Epithelial cell of esophagus (primary cell): ENCODE measurements around the gene ZFY.

Experiments used
- DNase-seq: peaks from one replicate; pipeline ENCODE4 v3.0.0; 2010; ENCODE audit warnings: low read depth
- H3K4me3 ChIP-seq: 2 replicates; pipeline ENCODE4 v1.5.1; 2011; ENCODE audit warnings: mild to moderate bottlenecking, low read length, control low read depth
- TF ChIP-seq, protein P1 (sequence below): IDR thresholded peaks from 2 replicates; pipeline ENCODE4 v1.5.1; 2011; ENCODE audit warnings: low read depth, mild to moderate bottlenecking, low read length, control low read depth, inconsistent platforms; ENCODE audit not compliant: insufficient read depth; ENCODE audit errors: missing control alignments

The ZFY gene

DNA sequence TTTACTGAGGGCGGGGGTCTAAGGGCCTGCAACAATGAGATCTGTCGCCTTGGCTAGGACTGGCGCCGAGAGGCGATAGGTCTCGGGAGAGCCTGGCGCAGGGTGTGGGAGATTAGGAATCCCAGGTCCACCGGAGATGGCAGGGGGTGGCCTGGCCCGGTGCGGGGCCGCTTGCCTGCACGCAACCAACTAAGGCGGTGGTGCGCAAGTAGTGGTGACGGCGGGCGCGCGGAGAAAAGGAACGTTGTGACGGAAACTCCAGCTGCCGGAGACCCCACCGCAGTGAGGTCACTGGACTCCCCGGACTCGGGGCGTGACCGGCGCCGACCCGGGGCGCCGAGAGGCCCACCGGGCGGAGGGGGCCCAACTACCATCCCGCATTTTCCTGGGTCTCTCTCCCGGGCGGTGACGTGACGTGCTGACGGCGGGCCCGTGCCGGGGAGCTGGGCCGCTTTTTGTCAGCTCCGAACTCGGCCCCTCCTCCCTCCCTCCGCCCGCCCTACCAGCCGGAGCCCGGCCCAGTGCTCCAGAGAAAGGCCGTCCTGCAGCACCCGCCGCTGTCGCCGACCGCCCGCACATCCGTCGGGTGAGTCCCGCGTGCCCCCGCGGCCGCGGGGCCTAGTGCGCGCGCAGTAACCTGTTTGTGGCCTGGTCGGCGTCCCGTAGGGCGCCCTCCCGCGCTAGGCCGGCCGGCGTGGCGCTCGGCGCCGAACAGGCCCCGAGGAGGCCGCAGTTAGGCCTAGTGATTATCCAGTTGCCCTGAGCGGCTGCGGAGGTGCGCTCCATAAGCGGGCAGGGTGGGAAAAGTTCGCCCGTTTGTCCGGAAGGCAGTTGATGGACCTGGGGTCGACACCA lies at the start of gene ZFY:
ZFY (plus strand) TSS at position 521 of the 855 bp plus-strand sequence. CDS start 18,556 bp downstream, outside the sequence.
- DNase-seq, result peak; percentile 61
- TF ChIP-seq, protein P1, sequence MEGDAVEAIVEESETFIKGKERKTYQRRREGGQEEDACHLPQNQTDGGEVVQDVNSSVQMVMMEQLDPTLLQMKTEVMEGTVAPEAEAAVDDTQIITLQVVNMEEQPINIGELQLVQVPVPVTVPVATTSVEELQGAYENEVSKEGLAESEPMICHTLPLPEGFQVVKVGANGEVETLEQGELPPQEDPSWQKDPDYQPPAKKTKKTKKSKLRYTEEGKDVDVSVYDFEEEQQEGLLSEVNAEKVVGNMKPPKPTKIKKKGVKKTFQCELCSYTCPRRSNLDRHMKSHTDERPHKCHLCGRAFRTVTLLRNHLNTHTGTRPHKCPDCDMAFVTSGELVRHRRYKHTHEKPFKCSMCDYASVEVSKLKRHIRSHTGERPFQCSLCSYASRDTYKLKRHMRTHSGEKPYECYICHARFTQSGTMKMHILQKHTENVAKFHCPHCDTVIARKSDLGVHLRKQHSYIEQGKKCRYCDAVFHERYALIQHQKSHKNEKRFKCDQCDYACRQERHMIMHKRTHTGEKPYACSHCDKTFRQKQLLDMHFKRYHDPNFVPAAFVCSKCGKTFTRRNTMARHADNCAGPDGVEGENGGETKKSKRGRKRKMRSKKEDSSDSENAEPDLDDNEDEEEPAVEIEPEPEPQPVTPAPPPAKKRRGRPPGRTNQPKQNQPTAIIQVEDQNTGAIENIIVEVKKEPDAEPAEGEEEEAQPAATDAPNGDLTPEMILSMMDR, result no peak
- H3K4me3 ChIP-seq, result peak within 1 kb of the TSS; percentile 59

DNA sequence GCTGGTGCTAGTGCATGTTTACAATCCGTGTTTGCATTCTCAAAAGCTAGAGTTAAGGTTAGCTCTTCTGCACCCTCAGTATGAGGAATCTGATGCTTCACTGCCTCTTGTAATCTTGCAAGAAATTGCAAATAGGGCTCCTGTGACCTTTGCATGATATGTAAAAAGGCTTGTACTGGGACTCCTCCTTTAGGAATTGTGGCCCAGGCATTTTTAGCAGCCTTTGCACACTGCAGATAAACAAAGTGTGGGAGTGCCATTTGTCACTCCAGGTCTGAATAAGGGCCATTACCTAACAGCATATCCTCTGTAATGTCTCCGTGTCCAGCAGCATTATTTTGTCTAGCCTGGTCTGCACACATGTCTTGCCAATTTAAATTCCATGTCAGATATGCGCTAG lies 49.3 kb upstream of the ZFY start:
- TF ChIP-seq, protein P1, result no peak
- no peak for DNase-seq
- no peak overlapping the region for H3K4me3 ChIP-seq

DNA sequence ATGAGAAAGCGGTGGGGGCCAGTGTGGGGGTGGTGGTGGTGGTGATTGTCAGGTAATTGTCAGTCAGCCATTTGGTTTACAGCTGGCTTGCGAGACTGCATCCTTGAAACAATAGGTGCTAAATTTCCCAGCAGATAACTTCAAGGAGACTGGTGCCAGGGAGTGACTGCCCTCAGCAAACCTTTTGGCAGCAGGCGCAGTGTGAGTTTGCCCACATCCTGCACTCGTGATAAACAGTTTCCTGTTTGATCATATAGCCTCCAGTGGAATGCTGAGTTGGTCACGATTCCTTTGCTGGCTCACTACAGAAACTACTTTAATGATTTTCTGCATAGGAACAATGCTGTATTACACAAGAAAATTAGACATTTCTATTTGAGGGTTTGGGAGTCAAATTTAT lies 47.8 kb upstream of the ZFY start:
- TF ChIP-seq, protein P1, result no peak
- no peak overlapping the region for H3K4me3 ChIP-seq
- peak; percentile 80 for DNase-seq

DNA sequence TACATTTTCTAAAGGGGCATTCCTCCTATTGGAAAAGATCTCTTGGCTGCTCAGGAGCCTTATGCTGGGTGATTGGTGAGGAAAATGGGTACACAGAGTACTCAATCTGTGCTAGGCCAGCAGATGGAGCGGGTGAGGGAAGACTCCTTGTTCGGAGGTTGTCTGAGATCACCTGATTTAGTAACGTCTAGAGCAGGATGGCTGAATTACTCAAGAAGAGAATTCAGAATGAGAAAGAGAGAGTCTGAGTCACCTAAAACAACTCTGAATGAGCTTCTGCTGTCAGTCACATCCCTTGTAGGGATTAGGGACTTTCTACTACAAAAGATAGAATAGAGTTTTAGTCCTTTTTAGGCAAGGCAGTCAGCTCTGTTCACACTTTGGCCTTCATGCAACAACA lies 47.2 kb upstream of the ZFY start:
- no peak overlapping the region for H3K4me3 ChIP-seq
- DNase-seq, result peak; percentile 83
- TF ChIP-seq, protein P1, result no peak

DNA sequence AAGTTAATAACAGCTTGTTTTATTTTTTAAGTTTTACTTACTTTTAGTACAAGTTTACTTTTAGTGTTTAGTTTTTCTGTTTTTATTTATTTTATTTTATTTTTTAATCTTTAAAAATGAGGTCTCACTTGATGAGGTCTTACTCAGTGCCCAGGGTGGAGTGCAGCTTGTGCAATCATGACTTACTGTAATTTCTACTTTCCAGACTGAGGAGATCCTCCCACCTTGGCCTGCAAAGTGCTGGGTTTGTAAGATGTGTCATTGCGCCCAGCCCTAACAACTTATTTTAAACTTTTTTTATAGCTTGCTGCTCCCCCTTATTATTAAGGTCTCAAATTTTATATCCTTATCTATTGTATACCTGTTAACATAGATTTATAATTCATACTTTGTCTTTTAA lies 41.7 kb upstream of the ZFY start:
- TF ChIP-seq, protein P1, result no peak
- H3K4me3 ChIP-seq, result no peak overlapping the region

DNA sequence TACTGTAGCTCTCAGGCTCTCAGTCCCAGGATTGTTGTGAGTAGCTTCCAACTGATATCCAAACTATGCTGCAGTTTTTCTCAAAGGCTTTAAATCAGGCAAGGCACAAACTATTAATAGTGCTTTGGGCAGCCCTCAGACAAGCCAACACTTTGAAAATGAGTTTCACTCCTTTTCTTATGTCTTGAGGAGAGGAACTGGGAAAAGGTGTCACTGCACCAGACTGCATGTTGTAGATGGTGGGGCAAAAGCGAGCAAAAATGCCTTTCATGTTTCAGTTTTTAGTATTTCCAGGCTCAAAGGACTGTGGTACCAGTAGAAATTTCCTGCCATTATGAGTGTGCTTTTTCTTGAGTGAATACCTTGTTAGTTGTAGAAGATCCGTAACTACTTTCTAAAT lies 39.1 kb upstream of the ZFY start:
- TF ChIP-seq, protein P1, result no peak
- H3K4me3 ChIP-seq, result no peak overlapping the region
- no peak for DNase-seq

More for the DNA sequence above, 41.7 kb upstream of the ZFY start:
- DNase-seq, result peak; percentile 53

DNA sequence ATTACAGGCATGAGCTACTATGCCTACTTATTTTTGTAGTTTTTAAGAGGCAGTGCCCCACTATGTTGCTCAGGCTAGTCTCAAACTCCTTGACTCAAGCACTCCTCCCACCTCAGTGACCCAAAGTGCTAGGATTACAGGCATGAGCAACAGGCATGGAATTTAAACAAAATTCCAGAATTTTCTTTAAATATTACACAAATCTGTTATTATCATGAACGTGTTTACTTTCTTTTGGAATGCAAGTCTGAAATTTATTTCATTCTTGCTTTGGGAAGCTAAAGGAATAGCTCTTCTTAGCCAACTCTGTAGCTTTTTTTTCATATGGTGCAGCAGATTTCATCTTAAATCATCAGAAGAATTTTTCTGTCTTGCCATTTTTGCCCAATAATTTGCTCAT lies 27.8 kb upstream of the ZFY start:
- no peak overlapping the region for H3K4me3 ChIP-seq
- DNase-seq, result no peak
- TF ChIP-seq, protein P1, result no peak
